ENCODE results near the gene CACNA1G.

CACNA1G gene

DNA sequence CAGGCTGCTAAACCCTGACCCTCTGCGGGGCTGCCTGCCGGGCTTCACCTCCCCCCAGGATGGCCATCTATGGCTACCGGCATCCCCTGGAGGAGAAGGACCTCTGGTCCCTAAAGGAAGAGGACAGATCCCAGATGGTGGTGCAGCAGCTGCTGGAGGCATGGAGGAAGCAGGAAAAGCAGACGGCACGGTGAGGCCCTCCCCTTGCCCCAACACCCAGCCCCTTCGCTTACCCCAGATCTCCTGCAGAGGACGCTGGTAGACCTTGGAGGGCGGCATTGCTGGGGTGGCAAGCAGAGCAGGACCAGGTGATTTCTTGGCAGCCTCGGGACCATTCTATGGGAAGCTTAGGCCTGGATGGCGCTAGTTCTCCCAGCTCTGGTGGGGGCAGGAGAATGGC is 98.7 kb downstream of the CACNA1G start:
- no peak for DNase-seq

DNA sequence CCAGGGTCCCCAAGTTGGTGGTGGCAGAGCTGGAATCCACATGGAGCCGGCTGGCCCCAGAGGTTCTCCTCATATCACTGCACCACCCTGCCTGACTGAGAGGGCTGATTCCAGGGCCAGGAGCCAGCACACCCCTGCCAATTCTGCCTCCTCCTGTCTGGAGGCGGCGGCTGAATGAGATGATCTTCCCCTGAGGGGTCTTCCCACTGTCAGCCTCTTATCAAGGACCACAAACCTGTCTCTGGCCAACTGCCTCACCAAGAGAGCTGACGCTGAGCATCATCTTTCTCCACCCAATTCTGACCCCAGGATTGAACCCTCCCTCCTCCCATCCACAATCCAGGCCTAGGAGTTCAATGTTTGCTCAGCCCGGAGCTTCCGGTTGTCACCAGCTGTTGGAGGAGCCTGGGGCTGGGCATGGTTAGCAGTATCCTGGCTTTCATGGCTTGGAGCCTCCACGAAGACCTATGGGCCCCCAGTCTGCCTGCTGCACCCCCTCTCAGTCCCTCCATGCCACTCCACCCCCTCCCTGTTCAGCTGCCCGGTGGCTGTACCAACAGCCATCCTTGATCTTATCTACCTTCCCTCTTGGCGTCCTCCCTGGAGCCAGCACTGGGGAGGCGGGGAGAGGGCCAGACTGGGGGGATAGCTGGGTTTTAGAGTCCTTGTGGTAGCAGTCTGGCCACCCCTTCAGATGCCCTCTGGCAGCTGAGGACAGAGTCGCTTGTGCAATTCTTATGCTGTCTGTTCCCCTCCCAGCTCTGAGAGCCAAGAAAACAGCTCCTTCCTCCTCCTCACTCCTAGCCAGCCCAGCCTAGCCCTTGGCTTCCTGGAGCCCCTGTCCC is 99.7 kb downstream of the CACNA1G start:
- peak; percentile 90 for DNase-seq

DNA sequence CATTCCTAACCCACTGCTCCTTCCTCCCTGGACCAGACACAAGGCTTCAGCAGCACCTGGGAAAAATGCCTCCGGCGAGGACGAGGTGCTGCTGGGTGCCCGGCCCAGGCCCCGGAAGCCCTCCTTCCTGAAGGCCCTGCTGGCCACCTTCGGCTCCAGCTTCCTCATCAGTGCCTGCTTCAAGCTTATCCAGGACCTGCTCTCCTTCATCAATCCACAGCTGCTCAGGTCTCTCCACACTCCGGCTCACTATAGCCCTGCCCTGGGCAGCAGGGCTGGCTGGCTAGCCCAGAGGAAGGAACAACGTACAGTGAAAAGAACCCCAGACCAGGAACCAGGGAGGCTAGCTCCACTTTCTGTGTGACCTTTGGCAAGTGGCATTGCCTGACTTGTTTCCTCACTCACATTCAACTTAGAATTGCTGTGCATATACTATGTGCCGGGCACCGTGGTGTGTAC is 100.4 kb downstream of the CACNA1G start:
- no peak for DNase-seq

DNA sequence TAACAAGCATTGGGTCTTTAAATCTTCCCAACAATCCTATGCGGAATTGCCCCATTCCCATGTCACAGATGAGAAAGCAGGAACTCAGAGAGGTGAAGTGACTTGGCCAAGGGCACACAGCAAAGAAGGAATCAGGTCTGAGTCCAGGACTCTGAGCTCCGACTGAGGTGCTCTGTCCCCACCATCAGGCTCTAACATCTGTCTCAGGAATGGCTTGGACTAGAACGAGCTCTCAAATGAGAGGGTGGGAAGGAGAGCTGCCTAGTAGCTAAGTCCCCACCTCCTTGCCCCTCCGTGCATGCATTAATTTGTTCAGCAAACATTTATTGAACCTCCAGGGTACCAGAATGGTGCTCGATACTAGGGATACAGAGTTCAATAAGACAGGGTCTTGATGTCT is 100.8 kb downstream of the CACNA1G start:
- DNase-seq, result no peak

DNA sequence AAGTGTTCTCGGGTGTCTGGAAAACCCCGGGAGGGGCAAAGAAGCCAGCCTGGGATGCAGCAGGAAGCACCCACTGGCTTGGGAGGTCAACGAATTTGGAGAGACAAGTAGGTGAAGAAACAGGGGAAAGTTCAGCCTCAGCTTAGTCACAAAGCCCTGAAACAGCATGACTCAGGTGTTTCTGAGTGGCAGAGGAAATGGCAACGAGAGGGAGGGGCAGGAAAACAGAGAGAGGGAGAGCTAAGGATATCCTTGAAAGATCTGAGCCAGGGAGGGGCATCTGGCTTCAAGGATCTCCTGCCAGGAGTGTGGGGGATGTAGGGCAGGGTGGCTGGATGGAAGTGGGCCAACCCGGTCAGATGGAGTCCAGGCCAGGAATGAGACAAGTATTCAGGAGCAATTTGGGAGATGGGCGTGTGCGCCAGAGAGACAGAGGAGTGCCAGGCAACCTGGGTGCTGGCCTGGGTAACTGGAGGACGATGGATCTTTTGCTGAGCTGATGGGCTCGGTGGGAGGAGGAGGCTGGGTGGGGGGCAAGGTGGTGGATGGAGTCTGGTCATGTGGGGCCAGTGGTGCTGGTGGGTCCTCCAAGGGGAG is 101.4 kb downstream of the CACNA1G start:
- peak; percentile 63 for DNase-seq

DNA sequence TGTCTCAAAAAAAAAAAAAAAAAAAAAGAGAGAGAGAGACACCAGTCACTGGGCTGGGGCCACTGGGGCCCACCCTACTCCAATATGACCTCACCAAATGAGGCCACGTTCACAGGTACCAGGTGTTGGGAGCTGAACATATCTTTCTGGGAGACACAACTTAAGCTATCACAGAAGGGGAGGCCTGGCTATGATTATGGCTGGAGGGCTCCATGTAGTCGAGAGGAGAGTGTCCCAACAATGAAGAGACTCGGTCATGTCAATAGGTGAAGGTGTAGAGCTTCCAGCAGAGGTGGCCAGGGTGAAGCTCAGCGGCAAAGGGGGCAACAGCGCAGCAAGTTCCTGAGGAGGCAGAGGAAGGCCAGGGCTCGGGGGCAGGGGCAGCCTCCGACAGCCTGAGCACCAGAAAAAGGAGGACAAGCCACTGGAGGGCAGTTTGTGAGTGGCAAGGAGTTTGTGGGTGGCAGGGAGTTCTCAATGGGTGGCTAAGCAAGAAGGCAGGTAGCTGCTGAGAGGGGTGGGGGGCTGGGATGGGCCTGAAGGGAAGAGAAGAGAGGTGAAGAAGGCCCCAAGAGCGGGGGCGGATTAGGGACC is 102.2 kb downstream of the CACNA1G start:
- DNase-seq, result no peak

DNA sequence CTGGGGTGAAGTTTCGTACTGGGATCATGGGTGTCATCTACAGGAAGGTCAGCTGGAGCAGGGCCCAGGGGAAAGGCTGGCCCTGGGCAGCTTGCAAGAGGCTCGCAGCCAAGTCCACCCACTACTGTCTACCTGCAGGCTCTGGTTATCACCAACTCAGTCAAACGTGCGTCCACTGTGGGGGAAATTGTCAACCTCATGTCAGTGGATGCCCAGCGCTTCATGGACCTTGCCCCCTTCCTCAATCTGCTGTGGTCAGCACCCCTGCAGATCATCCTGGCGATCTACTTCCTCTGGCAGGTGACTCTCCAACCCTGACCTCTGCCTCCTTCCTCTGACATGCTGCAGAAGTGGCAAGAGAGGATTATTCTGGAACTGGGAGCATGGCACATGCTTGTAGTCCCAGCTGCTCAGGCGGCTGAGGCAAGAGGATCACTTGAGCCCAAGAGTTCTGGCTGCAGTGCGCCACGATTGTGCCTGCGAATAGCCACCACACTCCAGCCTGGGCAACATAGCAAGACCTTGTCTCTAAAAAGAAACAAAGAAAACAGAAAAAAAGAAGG is 103.4 kb downstream of the CACNA1G start:
- no peak for DNase-seq

DNA sequence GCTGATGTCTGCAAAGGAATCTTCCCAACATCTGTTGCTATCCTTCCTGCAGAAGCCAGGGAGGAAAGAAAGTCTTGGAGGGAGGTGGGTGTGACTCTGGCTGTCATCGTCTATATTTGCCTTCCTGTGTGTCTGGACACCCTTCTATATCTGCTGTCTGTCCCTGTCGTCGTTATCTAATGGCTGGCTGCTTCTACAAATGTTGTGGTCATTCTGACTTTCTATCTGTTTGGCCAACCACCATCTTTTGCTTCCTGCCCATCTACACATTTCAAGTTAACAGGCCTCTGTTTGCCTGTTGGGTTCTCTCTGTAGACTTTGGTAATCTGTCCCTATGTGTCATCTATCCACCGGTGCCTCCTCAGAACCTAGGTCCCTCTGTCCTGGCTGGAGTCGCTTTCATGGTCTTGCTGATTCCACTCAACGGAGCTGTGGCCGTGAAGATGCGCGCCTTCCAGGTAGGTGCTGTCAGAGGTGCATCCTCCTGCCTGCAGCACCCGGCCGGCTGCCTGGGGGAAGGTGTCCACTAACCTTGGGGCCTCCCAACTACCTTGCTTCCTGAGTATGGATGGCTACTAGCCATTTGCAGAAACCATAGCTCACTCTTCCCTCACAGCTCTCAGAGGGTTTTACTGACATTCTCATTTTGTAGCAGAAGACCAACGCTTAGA is 104.4 kb downstream of the CACNA1G start:
- no peak for DNase-seq

DNA sequence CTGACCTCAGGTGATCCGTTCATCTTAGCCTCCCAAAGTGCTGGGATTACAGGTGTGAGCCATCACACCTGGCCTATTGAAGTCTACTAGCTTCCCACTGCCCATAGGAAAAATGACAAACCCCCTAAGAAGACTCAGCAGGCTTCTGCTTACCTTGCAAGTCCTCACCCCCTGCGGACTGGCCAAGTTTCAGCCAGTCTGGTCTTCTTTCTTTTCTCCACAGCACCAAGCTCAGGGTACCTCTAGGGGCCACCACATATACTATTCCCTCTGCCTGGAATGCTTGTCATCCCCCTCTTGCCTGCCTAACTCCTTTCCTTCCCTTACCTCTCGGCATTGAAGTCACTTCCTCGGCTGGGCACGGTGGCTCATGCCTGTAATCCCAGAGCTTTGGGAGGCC is 105.3 kb downstream of the CACNA1G start:
- DNase-seq, result no peak

DNA sequence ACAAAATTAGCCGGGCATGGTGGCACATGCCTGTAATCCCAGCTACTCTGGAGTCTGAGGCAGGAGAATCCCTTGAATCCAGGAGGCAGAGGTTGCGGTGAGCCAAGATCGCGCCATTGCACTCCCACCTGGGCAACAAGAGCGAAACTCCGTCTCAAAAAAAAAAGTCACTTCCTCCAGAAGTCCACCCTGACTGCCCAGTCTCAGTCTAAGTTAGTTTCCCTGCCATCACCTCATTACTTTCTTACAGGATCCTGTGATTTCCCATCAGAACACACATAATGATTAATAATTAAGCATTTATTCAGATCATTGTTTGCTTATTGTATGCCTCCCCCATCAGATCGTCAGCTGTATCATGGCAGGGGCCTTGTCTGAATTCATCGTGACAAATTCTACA is 105.8 kb downstream of the CACNA1G start:
- DNase-seq, result no peak

DNA sequence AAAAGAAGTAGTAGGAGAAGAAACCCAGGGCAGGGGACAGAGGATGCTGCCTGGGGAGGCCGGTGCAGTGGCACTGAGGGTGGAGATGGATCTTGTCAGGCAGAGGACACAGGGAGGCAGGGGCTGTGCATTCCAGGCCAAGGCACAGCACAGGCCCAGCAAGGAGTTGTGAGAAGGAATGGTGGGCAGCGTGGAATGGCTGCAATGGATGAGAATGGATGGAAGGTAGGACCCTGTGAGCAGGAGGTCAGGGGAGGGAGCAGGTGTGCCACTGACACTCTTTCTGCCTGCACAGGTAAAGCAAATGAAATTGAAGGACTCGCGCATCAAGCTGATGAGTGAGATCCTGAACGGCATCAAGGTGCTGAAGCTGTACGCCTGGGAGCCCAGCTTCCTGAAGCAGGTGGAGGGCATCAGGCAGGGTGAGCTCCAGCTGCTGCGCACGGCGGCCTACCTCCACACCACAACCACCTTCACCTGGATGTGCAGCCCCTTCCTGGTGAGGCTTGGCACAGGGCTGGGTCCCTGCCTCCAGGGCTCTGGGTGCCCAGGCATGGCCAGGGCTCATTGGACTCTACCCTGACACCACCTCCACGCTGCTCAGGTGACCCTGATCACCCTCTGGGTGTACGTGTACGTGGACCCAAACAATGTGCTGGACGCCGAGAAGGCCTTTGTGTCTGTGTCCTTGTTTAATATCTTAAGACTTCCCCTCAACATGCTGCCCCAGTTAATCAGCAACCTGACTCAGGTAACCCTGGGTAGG is 106.9 kb downstream of the CACNA1G start:
- DNase-seq, result no peak

DNA sequence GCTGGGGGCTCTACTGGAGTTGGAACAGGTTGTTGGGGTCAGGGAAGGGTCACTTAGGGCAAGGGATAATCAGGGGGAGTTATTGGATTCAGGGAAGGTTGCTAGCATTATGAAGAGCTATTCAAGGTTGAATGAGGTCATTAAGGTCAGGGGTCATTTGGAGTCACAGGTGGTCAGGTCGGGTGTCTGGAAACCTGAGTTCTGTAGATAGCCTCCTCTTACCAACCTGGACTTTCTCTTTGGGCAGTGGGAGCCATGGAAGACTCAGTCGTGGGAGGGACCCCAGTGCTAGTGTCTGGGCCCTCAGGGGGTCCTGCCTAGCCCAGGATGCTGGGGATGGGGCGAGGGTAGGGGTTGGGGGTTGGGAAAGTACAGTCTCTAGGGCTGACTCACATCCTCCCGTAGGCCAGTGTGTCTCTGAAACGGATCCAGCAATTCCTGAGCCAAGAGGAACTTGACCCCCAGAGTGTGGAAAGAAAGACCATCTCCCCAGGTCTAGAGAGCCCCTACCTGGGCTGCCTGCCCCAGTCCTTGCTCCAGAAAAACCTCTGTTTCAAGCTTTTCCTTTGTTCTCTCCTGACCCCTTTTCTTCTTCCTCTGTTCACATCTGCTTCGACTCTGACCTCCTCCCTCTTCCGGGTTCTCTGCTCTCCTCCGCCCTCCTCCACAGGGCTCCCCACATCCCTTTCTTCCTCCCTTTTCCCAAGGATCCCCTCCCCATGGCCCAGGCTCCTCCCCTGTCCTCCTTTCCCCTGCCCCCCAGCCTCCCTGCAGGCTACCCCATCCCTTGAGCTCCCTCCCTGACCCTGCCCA is 107.7 kb downstream of the CACNA1G start:
- DNase-seq, result no peak

DNA sequence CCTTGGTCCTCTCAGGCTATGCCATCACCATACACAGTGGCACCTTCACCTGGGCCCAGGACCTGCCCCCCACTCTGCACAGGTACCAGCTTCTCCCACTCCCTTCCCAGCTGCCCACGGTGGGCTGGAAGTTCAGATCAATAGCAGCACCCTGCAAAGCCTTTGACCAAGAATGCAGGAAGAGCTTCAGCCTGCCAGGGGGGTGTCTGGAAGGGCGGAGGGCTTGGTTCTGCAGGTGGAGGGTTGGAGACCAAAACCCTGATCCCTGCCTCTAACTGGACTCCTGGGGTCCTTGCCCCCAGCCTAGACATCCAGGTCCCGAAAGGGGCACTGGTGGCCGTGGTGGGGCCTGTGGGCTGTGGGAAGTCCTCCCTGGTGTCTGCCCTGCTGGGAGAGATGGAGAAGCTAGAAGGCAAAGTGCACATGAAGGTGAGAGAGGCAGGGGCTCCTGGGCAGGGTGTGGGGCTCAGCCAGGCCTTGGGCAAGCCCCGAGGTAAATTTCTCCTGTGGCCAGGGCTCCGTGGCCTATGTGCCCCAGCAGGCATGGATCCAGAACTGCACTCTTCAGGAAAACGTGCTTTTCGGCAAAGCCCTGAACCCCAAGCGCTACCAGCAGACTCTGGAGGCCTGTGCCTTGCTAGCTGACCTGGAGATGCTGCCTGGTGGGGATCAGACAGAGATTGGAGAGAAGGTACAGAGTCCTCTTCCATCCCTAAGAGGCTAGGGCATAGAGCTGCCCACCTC is 108.5 kb downstream of the CACNA1G start:
- DNase-seq, result no peak

DNA sequence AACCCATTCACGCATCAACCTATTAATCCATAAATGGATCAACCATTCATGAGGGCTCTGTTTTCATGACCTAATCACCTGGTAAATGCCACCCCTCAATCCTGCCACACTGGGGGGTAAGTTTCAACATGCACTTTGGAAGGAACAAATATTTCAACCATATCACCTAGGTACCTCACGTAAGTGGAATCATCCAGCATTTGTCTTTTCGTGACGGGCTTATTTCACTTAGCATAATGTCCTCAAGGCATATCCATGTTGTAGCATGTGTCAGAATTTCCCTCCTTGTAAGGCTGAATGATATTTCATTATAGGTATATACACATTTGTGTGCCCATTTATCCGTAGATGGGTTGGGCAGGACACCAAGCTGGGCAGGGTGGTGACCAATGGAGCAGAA is 111.6 kb downstream of the CACNA1G start:
- DNase-seq, result no peak

DNA sequence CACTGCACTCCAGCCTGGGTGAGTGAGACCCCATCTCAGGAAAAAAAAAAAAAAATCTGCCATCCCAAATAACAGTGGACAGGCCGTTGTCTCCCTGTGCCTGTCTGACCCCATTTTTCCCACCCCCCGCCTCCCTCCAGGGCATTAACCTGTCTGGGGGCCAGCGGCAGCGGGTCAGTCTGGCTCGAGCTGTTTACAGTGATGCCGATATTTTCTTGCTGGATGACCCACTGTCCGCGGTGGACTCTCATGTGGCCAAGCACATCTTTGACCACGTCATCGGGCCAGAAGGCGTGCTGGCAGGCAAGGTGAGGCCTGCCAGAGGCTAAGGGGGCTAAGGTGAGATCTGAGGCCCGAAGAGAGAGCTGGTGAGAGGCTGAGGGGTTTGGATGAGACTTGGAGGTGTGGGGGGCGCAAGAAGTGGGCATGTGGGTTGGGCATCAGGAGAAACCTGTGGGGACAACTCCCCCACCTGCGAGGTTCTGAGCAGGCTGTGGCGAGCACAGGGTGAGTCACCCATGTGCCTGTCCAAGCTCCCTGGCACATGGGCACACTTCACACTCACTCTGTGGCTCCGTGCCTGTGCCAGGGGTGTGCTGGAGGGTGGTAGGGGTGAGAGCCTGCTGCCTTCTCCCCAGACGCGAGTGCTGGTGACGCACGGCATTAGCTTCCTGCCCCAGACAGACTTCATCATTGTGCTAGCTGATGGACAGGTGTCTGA is 112.5 kb downstream of the CACNA1G start:
- no peak for DNase-seq

DNA sequence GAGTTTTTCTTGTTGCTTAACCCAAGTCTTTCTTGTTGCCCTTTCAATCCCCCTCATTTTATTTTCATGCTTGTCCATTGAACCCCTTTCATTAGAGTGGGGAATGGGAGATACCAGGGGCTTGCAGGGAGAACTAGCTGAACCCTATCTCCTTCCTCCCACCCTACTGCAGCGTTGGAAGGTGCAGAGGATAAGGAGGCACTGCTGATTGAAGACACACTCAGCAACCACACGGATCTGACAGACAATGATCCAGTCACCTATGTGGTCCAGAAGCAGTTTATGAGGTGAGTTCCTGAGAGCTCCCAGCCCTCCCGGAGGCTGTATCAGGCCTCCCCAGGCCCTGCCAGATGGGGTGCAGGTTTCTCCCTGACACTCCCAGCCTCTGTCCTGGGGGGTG is 114.7 kb downstream of the CACNA1G start:
- no peak for DNase-seq

DNA sequence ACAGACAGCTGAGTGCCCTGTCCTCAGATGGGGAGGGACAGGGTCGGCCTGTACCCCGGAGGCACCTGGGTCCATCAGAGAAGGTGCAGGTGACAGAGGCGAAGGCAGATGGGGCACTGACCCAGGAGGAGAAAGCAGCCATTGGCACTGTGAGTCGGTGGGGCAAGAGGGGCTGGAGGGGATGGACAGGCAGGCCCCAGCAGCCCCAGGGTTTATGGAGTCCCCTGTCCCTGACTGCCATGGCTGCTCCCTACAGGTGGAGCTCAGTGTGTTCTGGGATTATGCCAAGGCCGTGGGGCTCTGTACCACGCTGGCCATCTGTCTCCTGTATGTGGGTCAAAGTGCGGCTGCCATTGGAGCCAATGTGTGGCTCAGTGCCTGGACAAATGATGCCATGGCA is 115.1 kb downstream of the CACNA1G start:
- no peak for DNase-seq

DNA sequence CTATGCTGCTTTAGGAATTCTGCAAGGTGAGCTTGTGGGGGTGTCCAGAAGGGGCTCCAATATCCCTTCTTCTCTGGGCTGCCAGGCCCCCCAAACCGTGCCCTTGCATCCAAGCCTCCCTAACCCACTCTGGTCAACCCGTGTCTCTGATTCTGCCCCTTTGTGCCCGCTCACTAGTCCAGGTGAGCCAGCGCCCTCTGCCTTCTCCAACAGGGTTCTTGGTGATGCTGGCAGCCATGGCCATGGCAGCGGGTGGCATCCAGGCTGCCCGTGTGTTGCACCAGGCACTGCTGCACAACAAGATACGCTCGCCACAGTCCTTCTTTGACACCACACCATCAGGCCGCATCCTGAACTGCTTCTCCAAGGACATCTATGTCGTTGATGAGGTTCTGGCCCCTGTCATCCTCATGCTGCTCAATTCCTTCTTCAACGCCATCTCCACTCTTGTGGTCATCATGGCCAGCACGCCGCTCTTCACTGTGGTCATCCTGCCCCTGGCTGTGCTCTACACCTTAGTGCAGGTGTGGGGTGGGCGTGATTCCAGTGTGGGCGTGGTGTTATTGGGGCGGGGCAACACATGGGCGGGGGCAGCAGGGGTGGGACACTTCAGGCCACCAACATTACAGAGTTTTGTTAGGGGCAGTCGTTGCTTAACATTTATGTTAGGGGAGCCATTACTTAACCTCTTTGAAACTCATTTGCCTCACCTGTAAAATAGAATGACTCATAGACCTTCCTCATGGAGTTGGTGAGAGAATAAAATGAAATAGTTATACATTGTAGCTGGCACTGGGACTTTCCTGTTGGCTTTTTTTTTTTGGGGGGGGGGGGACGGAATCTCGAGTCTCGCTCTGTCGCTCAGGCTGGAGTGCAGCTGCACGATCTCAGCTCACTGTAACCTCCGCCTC is 115.8 kb downstream of the CACNA1G start:
- DNase-seq, result no peak
